Suprapubic skin (tissue), 4 donors: ENCODE results near the gene CKS1B. TPM values are rescaled to one million over a fixed set of nuclear protein-coding genes. Genes with fewer than 3 reads are reported as not detected.

Source experiments
- DNase-seq, 2 donors: peaks; one replicate each; pipeline ENCODE4 v3.0.0-alpha.2; 2019; ENCODE audit warnings: low spot score in 2 of 2
- H3K27ac ChIP-seq: fragments of 200-600 bp; sonication (generic); one replicate; pipeline ENCODE4 v1.5.1; 2019
- H3K27me3 ChIP-seq: fragments of 200-600 bp; sonication (generic); one replicate; pipeline ENCODE4 v1.5.1; 2019
- H3K36me3 ChIP-seq: fragments of 200-600 bp; sonication (generic); one replicate; pipeline ENCODE4 v1.5.1; 2019
- H3K4me1 ChIP-seq: fragments of 200-600 bp; sonication (generic); one replicate; pipeline ENCODE4 v1.5.1; 2019
- H3K4me3 ChIP-seq: fragments of 200-600 bp; sonication (generic); one replicate; pipeline ENCODE4 v1.5.1; 2019; ENCODE audit warnings: mild to moderate bottlenecking
- H3K9me3 ChIP-seq: fragments of 200-600 bp; sonication (generic); one replicate; pipeline ENCODE4 v1.5.1; 2019
- EP300 ChIP-seq: sonication (generic); formaldehyde crosslinking; IDR thresholded peaks from one replicate; pipeline ENCODE4 v1.6.1; 2017; ENCODE audit warnings: antibody characterized with exemption
- POLR2A ChIP-seq, 2 donors: fragments of 450-650 bp; IDR thresholded peaks; one replicate each; pipeline ENCODE4 v1.6.1; 2017; ENCODE audit warnings: antibody characterized with exemption in 2 of 2, mild to moderate bottlenecking in 2 of 2, moderate library complexity in 2 of 2
- POLR2AphosphoS5 ChIP-seq, 3 donors: sonication (generic); formaldehyde crosslinking; IDR thresholded peaks; one replicate each; pipeline ENCODE4 v1.6.1; 2017; ENCODE audit warnings: antibody characterized with exemption in 3 of 3
- WGBS: methylation state at CpG from one replicate; pipeline ENCODE4 v1.1.5; 2018; 5-methylcytosine and 5-hydroxymethylcytosine counted together
- total RNA-seq, 4 donors: library from RNA; depleted of rRNA; stranded (reverse); fragments of >200 nt; gene quantifications; one replicate each; pipeline ENCODE4 v1.1.0, GENCODE V29; 2016
- TF ChIP-seq, protein P1 (sequence below), 2 donors: fragments of 200-600 bp in 1 of 2; fragments of 450-650 bp in 1 of 2; sonication (generic) in 1 of 2; IDR thresholded peaks; one replicate each; pipeline ENCODE4 v1.5.1; 2016 to 2019; ENCODE audit warnings: antibody characterized with exemption in 2 of 2, mild to moderate bottlenecking in 1 of 2, moderate library complexity in 1 of 2

Gene CKS1B
- total RNA-seq, 4 donors from 2014 or later, result 37.8 to 55.4 (median 49.7) TPM

DNA sequence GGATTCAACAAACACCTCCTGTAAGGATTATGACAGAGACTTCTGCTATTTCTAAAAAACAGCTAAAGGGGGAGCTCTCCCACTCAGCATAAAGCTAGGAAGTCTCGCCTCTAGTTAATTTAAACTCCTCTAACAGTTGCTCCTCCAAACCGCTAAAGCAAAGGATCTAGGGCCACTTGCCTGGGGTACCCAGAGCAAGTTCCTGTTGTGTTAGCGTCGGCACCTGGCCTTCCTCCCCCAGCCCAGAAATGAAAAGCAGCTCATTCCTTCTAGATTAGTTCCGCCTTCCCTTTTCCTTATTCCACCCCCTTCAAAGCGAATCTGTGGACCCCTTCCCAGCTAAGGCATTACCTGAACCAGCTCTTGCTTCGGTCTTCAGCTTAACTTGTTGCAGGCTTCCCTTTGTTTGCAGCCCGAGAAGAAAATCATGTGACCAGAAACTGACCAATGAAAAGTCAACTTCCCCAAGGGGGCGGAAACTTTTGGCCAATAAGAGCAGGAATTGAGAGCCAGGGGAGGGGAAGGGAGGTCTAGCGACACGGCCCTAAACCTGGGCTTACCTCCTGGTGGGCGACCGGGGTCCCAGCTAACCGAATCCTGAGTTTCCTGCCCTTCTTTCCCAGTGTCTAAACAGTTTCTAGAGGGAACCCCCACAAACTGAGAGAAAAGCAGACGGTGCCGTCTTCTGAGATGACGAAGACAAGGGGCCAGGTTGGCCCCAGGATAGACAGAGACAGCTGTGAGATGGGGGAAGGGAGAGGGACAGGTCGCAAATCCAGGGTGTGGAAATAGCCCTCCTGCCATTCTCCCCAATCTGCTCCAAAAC, 18.6 kb upstream of the CKS1B start, which contains the start of gene PBXIP1:
Gene PBXIP1 (minus strand): TSS at position 382 of the 826 bp plus-strand sequence. CDS start 2,378 bp downstream, outside the sequence.
- WGBS, result 0% methylated on average over 18 of the region's 18 CpGs
- H3K27me3 ChIP-seq, result no peaks in the 10 kb centered on the region
- H3K4me3 ChIP-seq, result peak within 1 kb of the TSS; percentile 54
- peaks cover 22% of the 10 kb centered on the region for H3K36me3 ChIP-seq
- no peak for TF ChIP-seq EP300
- TF ChIP-seq, protein P1, sequence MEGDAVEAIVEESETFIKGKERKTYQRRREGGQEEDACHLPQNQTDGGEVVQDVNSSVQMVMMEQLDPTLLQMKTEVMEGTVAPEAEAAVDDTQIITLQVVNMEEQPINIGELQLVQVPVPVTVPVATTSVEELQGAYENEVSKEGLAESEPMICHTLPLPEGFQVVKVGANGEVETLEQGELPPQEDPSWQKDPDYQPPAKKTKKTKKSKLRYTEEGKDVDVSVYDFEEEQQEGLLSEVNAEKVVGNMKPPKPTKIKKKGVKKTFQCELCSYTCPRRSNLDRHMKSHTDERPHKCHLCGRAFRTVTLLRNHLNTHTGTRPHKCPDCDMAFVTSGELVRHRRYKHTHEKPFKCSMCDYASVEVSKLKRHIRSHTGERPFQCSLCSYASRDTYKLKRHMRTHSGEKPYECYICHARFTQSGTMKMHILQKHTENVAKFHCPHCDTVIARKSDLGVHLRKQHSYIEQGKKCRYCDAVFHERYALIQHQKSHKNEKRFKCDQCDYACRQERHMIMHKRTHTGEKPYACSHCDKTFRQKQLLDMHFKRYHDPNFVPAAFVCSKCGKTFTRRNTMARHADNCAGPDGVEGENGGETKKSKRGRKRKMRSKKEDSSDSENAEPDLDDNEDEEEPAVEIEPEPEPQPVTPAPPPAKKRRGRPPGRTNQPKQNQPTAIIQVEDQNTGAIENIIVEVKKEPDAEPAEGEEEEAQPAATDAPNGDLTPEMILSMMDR (IDR thresholded peaks at IDR 0.05), result peak in 1 of 2 donors; percentile 9
- no peak for TF ChIP-seq POLR2AphosphoS5 (IDR thresholded peaks at IDR 0.05)
- peak in 1 of 2 donors; percentile 28 for TF ChIP-seq POLR2A (IDR thresholded peaks at IDR 0.05)
- DNase-seq, result peak; percentile 87 to 88
- peak within 1 kb of the TSS; percentile 76 for H3K27ac ChIP-seq
- H3K9me3 ChIP-seq, result no peaks in the 10 kb centered on the region
- peaks cover 63% of the 10 kb centered on the region for H3K4me1 ChIP-seq

DNA sequence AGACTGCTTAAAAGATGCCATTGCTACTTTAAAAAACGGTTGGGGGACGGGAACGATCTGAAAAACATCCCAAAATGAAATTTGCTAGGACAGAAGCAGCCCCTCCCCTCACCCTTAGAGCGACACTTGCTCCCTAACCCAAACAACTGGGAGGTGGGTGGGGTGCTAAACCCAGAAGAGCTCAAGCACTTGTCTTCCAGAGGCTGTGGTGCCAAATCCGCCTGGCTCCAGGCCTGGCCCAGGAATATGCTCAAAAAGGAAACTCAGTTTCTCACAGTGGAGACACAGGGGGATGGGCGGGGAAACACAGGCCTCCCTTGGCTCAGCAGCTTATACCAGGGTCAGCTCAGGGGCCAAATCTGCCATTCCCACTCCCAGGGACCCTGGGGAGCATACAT, 17.9 kb upstream of the CKS1B start:
- no peak for DNase-seq
- Histone ChIP-seq H3K4me1 (peaks cover 67% of the 10 kb centered on the region), H3K36me3 (peaks cover 16% of the 10 kb centered on the region), H3K9me3 (no peaks in the 10 kb centered on the region), H3K27me3 (no peaks in the 10 kb centered on the region), H3K4me3 (peak overlapping the region; percentile 54), H3K27ac (peak overlapping the region; percentile 76)
- 12% methylated on average over 6 of the region's 6 CpGs for WGBS
- TF ChIP-seq POLR2A (IDR thresholded peaks at IDR 0.05), result no peak
- TF ChIP-seq, protein P1 (IDR thresholded peaks at IDR 0.05), result no peak
- no peak for TF ChIP-seq POLR2AphosphoS5 (IDR thresholded peaks at IDR 0.05)
- no peak for TF ChIP-seq EP300

DNA sequence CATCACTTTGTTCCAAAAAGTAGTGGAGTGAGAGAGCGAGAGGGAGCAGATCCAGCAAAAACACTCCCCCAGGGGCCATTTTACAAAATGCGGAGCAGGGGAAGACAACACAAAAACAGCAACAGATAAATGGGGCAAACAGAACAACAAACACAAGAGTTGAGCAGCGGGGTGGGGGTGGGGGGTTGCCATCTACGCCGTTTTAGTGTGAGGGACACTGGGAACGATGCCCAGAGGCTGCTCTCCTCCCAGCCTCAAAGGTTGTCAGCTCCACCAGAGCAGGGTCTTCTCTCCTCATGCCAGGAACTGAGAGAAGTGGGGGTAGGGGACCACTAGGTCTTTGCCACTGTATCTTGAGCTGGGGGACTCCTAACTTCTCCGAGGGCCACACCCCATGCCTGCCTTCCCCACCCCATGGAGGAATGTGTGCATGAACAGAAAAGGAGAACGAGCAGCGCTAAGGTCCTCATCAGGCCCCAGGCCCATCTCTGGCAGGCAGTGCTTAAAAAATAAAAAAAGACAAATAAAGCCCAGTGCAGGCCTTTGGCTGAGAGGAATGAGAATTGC, 17.3 kb upstream of the CKS1B start:
- WGBS, result 28% methylated on average over 9 of the region's 9 CpGs
- Histone ChIP-seq H3K36me3 (peaks cover 16% of the 10 kb centered on the region), H3K4me3 (no peak overlapping the region), H3K27ac (peak overlapping the region; percentile 76), H3K27me3 (no peaks in the 10 kb centered on the region), H3K4me1 (peaks cover 70% of the 10 kb centered on the region), H3K9me3 (no peaks in the 10 kb centered on the region)
- DNase-seq, result no peak
- TF ChIP-seq, protein P1 (IDR thresholded peaks at IDR 0.05), result no peak
- TF ChIP-seq POLR2A (IDR thresholded peaks at IDR 0.05), result no peak
- TF ChIP-seq EP300, result no peak
- TF ChIP-seq POLR2AphosphoS5 (IDR thresholded peaks at IDR 0.05), result no peak

DNA sequence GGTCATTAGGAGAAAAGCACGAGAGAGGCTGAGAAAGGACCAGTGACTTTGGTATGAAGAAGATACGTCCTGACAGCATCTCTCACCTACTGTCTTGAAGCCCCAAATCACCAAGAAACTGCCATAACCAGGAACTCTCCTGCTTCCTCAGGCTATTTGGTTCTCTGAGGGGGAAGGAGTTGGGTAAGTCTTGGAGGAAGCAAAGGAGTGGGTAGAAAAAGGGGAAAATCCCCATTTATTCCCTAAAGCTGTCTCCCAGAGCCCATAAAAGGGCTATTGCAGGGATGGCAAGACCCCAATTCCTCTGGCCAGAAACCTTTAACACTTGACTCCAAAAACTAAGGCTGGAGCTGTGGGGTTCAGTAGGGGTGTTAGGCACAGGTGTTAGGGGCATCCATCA, 16.4 kb upstream of the CKS1B start:
- Histone ChIP-seq H3K4me3 (no peak overlapping the region), H3K36me3 (peaks cover 20% of the 10 kb centered on the region), H3K4me1 (peaks cover 72% of the 10 kb centered on the region), H3K27me3 (no peaks in the 10 kb centered on the region), H3K9me3 (no peaks in the 10 kb centered on the region), H3K27ac (no peak overlapping the region)
- DNase-seq, result no peak
- TF ChIP-seq, protein P1 (IDR thresholded peaks at IDR 0.05), result no peak
- TF ChIP-seq POLR2A (IDR thresholded peaks at IDR 0.05) (no peak), POLR2AphosphoS5 (IDR thresholded peaks at IDR 0.05) (no peak), EP300 (no peak)
- 76% methylated on average over 2 of the region's 2 CpGs for WGBS
